VCaP (cell line): ENCODE measurements around the gene PTPRD.
"Not testable (repeated sequence)": the region's sequence is repeated elsewhere in the genome, so short reads cannot be mapped to it uniquely, and the experiment has no call there.

ENCODE experiments used
- H3K27ac ChIP-seq: fragments of 450-650 bp; 2 replicates; pipeline ENCODE4 v1.5.1; 2017
- CTCF ChIP-seq: fragments of 450-650 bp; conservative IDR thresholded peaks from 2 replicates; pipeline ENCODE4 v1.5.1; 2017; ENCODE audit warnings: mild to moderate bottlenecking, moderate library complexity

PTPRD gene

DNA sequence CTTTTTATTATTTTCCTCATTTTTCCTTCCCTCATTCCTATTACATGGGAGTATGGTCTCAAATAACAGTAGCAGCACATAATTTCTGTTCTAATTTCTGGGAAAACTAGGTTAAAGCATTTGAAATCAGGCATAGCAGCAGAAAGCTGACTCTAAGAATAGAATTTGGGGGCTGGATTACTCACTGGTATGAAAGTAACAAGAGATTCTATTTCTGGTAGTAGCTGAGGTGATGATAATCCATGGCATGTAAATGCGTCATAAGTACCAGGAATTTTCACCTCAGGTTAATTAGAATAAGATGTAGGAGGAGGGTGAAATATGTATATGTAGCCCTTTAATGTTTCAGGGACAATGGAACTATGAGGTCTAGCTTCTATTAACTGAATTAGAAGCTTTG, 662.0 kb downstream of the PTPRD start:
- no peak for TF ChIP-seq CTCF
- no peak overlapping the region for H3K27ac ChIP-seq

GRCh38 chr9:9949978-9950377, 662.8 kb downstream of the PTPRD start:
- TF ChIP-seq CTCF, result no peak
- no peak overlapping the region for H3K27ac ChIP-seq

DNA sequence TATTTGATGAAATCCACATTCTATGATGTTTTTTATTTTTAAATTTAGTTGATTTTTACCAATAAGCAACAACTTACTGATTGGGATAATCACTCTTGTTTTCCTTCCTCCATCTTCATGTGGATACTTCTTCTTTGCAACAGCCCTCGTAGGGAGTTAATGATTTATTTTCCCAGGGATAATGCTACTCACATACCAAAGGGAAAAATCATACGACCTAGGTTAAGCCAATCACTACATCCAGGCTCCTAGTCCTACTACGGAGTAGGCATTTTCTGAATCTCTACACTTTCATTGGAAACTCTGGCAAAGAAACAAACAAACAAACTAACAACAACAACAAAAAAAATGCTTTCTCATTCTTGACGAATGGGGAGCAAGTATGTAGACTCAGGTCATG, 663.4 kb downstream of the PTPRD start:
- no peak for TF ChIP-seq CTCF
- H3K27ac ChIP-seq, result no peak overlapping the region

DNA sequence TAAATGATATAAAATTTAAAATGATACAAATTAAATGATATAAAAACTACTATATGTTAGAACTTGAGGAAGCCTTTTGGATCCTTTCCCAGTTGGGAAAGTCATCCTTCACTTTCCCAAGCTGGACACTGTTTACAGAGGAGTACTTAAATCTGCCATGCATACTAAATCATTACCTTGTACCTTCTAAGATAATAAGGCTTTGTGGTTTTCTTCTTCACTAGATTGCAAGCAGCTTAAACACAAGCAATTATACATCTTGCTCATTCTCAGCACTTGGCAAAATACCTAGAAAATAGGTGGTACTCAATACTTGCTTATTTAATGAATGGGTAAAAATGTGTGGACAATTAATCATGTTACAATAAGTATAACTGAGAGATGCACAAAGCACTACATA, 666.8 kb downstream of the PTPRD start:
- no peak for TF ChIP-seq CTCF
- H3K27ac ChIP-seq, result no peak overlapping the region

DNA sequence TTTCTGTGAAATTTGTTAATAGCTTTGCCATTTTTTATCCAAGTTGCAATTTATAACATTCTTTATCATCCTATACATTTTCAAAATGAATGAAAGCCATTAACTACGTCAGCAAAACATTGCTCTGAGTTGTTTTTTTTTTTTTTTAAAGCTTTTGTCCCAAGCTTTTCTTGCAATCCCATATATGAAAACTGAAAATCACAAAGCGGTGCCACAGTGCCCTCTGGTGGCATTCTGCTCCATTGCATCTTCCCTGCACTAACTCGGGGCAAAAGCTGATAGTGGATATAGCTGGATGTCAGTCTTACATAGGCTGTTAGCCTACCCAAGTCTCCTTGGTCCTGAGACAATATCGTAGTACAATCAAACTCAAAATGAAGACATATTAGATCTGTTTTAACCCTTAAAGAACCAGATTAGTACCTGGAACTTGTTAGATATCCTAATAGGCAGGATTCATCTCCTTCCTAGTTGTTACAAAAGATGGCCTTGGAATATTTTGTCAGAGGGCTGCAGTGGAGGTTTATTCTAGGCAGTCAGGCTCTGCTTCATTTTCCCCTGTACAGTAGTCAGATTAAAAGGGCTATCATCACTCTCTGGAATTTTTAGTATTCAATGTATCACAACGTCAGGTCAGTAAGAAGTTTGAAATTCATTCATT, 669.9 kb downstream of the PTPRD start:
- TF ChIP-seq CTCF, result peak; percentile 99
- H3K27ac ChIP-seq, result no peak overlapping the region

GRCh38 chr9:9938432-9938831, 674.4 kb downstream of the PTPRD start:
- no peak overlapping the region for H3K27ac ChIP-seq
- no peak for TF ChIP-seq CTCF

GRCh38 chr9:9931464-9931863, 681.3 kb downstream of the PTPRD start:
- H3K27ac ChIP-seq, result not testable (repeated sequence)

- H3K27ac ChIP-seq, result no peak overlapping the region
- no peak for TF ChIP-seq CTCF
These were observed 688.4 kb downstream of the PTPRD start for GRCh38 chr9:9924376-9924775.
